NCI-H748 (cell line): ENCODE data around the gene EBLN2.

Experiments
- DNase-seq: peaks from one replicate; lab custom pipeline; 2025; ENCODE audit not compliant: unreplicated experiment; lab: John Stamatoyannopoulos, UW

EBLN2 gene

GRCh38 chr3:73101881-73102280, 40.4 kb downstream of the EBLN2 start:
- DNase-seq = no peak

- DNase-seq = no peak
Measured at GRCh38 chr3:73107215-73107614, 45.8 kb downstream of the EBLN2 start.

- DNase-seq = no peak
Measured at GRCh38 chr3:73107676-73108187, 46.3 kb downstream of the EBLN2 start.

- DNase-seq = no peak
Measured at GRCh38 chr3:73108750-73109149, 47.3 kb downstream of the EBLN2 start.

- no peak for DNase-seq
Measured at GRCh38 chr3:73110530-73110929, 49.1 kb downstream of the EBLN2 start.
